GM21381 (cell line): Measurements from ENCODE around the gene ADGRB2.

Experiments used
- ATAC-seq: cut with Tn5 transposase; IDR thresholded peaks from one replicate; pipeline ENCODE4 v1.9.1; 2021; ENCODE audit warnings: mild to moderate bottlenecking, moderate library complexity; ENCODE audit not compliant: unreplicated experiment

Gene ADGRB2

DNA sequence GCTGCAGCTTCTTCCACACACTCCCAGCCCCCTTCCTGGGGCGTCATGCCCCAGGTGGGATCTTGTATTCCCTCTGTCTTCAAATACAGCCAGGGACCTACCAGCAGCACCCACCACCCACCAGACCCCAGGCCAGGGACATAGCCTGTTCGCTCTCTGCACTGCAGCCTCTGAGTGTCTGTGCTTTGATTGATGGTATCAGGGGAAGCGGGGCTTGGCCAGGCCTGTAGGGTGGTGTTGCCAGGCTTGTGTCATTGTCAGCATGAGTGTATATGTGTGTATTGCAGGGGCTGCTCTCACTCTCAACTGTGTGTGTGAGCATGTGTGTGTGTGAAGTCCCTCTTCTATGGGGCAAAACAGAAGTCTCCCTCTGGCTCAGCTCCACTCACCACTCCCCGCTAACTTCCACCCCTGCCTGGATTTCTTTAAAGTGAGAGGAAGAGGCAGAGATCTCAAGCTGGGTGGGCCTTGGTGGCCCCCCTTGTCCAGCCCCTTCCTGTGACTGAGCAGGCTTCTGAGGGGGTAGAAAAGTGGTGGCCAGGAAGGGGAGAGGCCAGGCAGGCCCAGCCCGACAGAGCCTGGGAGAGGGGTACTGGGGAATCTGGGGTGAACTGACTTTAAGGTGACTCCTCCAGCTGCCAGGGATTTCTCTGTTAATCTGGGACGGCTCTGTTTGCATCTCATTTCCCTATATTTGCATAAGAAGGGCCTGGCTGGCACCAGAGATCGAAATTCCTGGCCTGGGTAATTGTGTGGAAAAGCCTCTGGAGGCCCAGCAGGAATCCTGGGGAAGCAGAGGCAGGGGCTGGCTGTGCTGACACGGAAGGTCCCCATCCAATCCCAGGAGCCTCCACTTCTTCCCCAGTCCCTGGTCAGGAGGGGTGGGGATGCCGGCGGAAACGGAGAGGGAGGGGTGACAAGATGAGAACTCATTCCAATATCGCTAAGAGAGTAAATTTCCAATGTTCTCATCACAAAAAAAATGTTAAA, 18.6 kb upstream of the ADGRB2 start:
- no peak for ATAC-seq

DNA sequence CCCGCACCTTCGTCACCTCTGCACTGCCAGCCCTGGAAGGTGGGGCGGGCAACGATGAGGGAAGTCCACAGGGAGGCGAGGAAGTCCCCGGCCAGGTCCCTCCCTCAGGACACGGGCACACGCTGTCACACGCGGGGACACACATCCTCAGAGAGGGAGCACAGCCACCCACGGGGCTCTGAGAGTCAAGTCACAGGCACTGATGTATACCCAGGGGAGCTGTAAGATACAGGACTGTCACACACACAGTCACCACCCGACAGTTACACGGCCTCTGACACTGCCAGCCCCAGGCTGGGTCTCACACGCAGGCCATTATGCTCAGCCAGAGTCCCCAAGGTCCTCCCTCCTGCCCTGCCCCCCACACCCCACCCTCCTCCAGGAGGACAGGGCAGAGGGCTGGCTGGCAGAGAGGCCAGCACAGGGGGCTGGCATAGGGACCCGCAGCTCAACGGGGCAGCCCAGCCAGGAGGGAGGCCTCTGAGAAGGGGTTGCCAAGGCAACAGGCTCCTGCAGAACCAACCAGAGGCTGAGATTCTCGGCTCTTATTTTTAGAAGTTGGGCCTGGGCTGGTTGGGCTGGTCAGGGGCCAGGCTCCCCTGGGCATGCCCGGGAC, 17.7 kb upstream of the ADGRB2 start:
- ATAC-seq, result no peak

DNA sequence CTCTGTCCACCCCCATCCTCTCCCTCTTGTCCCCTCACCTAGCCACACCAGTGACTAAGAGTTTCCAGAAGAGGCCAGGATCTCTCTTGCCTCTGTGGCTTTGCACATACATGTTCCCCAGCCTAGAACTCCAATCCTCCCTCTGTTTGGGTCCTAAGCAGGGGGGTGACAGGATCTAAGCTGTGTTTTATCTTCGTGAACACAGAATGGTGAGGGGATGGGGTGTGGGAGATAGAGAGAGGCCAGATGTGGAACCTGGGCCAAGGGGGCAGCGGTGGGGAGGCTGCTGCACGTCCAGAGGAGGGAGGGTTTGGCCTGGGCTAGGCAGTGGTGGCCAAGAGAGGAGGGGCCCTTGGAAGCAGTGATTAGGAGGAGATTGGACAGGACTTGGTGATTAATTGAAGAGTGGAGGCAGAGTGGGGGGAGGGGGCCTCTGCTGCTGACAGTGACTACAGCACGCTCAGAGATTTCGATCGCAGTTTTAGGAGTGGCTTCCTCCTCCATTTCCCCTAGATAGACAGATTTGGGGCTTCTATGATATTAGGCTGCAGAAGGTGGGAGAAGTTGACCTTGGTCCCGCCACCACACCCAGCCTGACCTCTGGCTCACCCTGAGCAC, 17.1 kb upstream of the ADGRB2 start:
- no peak for ATAC-seq

DNA sequence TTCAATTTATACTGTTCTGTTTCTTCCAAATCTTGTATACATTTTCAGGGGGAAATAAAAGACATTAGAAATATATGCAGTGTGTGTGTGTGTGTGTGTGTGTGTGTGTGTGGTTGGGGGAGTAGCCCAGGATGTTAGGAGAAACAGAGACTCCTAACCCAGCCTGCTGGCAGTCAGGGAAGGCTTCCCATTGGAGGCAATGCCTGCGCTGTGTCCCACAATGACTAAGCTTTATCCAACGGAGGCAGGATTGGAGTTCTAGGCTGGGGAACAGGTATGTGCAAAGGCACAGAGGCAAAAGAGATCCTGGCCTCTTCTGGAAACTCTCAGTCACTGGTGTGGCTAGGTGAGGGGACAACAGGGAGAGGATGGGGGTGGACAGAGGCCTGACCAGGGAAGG, 16.5 kb upstream of the ADGRB2 start:
- no peak for ATAC-seq

DNA sequence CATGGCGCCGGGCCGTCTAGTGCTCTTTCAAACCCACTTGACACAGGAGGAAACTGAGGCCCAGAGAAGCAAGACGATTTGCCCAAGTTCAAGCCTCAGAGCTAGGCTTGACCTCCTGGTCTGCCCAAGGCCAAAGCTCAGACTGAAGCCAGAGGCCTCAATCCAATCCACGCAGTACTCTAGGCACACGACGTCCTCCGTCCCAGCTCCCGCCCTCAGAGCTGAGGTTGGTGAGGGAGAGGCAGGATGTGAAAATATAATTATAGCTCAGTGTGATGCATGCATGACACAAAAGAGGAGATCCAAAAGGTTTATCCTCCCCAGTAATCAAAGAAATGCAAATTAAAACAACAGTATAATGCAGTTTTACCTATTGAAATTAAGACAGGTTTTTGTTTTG, 15.5 kb upstream of the ADGRB2 start:
- no peak for ATAC-seq

DNA sequence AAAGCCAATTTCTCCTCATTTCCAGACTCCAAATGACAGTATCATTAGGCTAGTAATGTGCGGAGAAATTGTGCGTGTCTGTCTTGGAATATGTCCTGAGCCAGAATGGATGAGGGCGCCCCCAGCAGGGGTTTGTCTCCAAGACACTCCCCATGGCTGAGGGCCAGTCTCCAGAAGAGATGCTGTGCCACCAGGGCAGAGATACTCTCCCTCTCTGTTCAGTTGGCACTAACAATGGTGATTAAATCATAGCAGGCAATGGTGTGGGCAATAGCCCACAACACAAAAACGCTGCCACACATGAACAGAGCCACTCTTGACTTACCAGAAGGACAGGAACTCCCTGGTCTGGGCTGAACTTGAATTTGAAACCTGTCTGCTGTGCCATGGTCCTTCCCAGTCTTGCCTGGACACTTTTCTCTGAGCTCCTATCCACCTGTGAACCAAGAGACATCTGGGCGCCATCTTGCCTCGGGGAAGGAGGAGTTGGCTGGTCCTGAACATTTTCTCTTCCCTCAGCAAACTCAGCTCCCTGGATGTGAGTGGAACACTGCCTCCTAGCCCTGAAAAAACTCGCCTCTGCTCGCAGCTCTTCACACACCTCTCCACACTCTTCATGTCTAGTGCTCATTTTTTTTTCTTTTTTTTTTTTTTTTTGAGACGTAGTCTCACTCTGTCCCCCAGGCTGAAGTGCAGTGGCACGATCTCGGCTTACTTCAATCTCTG, 14.8 kb upstream of the ADGRB2 start:
- no peak for ATAC-seq

DNA sequence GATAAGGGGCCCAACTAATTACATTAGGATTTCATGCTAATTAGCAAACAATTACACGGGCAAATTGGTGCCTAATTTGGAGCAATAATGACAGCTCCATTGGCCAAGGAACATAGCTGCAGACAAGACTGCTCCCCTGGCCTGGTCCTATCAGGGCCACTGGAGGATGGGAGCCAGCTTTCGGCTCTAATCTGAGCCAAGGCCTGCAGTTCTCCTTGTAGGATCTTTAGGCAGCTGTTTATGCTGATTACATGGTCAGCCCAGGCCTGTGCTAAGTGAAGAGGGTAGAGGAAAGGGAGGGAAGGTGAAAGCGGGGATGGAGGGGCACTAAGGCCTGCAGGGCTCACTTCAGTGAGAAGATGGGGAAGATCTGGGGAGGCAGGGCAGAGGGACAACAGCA, 12.4 kb upstream of the ADGRB2 start:
- ATAC-seq, result no peak

DNA sequence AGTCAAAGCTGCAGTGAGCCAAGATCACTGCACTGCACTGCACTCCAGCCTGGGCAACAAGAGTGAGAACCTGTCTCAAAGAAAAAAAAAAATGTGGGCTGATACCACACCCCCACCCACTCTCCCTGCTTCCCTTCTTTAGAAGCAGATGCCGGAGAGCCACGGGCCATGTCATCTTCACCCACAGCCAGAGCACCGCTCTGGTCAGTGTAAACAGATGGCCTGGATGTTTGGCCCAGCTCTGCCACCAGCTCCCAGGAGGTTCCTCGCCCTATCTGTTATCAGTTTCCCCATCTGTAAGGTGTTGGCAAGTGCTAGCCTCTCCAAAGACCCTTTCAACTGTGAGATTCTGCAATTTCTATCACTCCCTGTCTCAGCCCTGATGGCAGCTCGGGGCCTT, 11.9 kb upstream of the ADGRB2 start:
- no peak for ATAC-seq

DNA sequence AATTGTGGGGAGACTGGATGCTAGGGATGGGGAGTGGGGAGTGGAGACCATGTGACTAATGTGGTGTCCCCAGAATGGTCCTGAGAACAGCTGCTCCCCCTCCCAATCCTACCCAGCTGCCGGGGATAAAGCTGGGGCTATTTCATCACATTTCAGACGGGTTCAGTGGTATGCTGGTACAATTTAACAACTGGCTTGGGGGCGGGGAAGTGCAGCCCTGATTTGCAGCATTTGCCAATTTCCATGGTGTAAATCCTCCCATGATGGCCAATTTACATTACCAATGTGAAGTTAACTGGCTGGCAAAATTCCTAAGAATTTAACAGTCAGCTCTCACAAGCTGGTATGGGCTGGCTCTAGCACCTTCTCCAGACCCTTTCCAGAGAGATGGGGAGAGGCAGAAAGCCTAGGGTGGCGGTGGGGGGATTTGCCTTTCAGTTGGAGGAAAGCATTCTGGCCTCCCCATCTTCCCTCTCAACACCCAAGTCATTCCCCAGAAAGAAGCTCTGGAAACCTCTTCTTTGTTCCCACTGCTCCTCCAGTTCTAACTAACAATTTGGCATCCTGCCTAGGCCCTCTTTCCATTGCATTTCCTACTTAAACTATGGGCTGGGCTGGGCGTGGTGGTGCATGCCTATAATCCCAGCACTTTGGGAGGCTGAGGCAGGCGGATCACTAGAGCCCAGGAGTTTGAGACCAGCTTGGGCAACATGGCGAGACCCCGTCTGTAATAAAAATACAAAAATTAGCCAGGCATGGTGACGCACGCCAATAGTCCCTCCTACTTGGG, 11.3 kb upstream of the ADGRB2 start:
- no peak for ATAC-seq

DNA sequence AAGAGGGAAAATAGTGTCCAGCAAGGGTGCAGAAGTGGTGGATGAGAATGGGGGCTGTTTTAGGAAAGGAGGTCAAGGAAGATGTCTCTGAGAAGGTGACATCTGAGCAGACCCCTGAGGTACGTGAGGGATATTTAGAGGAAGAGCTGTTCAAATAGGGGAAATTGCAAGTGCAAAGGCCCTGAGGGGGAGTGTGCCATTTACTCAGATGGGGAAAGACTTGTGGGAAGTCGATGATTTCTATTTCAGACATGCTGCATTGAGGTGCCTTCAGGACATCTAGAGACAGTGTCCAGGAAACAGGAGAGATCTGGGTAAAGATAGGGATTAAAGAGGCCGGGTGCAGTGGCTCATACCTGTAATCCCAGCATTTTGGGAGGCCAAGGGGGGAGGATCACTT, 10.4 kb upstream of the ADGRB2 start:
- no peak for ATAC-seq

DNA sequence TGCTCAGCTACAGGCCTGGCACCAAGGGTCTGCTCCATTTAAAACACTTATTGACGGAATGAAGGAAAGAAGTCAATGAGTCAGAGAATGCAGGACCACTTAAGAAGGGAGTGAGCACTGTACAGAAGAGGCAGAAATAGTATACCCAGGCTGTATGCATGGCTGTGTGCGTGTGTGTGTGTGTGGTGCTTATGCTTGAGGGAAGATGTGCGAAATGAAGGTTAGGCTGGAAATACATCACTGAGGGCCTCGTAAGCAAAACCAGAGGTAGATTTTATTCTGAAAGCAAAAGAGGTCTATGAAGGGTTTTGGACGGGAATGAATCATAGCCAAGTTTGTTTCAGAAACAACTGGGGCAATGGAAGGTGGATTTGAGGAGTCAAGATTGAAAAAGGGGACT, 9.7 kb upstream of the ADGRB2 start:
- ATAC-seq, result no peak

DNA sequence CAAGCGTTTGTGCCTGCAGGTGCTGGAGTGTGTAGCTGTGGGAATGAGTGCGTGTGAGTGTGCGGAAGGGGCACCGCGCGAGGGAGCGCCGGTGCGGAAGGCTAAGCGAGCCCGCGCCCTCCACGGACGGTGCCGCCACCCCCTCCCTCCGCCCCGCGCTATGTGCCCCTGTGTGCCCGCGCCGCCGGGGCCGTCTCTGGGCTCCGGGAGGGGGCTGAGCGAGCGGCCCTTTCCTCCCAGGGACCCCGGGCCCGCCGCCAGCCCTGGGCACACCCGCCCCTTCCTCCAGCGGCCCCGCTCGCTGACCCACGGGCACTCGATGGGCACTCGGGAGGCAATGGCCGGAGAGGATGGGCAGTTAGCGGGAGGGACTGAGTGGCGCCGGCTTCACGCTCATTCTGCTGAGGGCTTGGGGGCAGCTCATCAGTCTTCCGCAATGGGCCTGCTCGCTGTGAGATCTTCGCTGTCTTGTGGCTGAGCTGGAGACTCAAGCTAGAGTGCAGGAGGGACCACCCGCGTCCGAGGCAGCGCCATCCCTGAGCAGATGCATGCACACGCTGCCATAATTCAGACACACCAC, 8.6 kb upstream of the ADGRB2 start:
- no peak for ATAC-seq

DNA sequence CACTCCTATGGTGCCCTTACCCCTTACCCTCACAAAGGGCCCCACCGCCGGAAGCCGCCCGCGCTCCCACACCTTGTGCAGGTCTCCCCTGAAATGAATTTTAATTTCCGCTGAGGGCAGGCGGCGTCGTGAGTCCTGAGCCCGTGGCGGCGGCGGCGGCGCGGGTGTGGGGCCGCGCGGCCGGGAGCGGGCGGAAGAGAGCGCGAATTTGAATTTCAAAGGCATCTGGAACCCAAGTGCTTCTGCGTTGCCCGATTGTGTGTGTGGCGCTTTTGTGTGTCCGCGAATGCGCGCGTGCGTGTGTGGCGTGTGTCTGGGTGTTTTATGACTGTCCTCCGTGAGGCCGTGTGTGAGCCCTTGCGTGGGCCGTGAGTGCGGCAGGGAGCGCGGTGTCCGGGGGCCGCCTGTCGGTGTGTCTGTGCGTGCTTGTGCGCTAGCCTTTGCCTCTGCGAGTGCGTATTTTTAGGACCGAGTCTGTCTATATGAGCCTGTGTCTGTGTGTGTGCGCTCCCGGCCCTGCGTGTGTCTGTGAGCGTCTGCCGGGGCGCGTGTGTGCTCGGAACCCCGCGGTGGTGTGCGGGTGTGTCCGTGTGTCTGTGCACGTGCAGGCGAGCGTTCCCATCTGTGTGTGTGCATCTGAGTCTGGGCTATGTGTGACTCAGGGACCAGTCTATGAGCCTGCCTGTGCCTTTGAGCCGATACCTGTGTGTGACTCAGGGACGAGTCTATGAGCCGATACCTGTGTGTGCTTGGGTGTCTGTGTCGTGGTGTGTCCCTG, 7.9 kb upstream of the ADGRB2 start:
- no peak for ATAC-seq

DNA sequence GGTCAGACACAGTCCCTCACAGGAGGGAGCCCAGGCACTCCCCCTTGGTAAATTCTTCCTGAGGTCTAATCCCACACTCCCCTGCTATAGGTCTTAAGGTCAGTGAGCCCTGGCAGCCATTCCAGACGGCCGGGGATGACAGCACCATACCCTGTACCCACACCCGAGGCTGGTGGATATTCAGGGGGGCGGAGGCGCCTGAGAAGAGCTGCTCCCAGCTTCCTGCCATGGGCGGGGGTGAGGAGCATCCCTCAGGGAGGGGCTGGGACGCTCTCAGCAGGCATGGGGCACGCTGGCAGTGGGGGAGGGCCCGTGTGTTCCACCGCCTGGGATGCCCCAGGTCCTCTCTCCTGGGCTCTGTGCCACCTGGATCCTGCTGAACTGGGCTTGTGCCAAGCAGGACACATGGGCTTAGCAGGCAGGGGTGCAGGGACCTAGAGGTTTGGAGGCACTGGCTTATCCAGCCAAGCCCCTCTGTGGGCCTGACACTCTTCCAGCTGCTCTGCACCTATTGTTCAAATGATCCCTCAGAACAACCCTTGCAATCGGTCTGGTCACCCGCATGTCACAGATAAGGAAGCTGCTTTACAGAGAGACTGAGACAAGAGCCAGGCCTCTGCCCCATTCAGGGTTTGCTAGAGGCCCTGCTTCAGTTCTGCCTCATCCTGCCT, 5.7 kb upstream of the ADGRB2 start:
- ATAC-seq, result no peak

DNA sequence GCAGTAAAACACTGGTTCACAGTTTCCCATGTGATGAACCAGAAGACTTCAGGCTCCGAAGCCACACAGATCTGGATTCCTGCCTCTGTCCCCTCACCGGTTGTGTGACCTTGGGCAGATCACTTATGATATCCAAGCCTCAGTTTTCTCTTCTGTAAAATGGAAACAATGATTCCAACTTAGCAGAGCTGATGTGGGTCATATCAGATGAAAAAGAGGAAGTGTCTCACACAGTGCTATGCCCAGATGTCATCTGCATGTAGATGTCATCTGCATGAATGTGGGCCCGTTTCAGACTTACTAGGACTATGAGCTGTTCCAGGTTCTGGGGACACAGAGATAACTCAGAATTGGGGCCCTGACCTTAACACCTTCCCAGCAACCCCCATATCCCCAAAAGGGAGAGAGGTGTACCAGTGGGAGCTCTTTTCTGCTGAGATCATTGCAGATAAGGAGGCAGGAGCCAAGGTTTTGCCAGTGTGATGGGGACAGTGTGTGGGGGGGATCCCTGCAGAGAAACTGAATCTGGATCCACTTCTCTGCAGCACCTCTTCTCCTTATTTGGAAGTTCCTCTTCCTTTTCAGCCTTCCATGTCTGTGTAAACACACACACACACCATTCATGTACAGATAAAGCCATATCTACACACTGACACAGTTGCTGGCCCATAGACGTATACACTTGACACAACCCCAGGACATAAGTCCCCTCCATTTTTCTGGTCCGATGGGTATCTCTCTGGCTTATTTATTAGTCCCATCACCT, 5.0 kb upstream of the ADGRB2 start:
- ATAC-seq, result no peak

DNA sequence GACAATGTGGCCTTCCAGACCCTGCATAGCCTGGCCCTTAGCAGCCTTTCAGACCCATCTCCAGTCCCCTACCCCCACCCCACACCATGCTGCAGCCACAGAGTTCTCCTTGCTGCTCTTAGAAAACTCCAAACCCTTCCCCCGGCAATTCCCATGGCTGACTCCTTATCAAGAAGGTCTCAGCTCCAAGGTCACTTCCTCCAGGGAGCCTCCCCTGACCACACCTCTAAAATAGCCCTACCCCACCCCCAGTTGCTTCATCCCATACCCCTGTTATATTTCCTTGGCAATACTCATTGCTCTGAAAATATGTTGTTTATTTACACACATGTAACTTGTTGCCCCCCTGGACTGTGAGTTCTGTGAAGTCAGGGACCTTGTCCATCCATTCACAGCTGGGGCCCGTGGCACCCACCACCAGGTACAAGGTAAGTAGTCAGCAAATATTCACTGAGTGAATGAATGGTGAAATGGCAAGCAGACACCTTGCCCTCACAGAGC, 4.3 kb upstream of the ADGRB2 start:
- ATAC-seq, result no peak

DNA sequence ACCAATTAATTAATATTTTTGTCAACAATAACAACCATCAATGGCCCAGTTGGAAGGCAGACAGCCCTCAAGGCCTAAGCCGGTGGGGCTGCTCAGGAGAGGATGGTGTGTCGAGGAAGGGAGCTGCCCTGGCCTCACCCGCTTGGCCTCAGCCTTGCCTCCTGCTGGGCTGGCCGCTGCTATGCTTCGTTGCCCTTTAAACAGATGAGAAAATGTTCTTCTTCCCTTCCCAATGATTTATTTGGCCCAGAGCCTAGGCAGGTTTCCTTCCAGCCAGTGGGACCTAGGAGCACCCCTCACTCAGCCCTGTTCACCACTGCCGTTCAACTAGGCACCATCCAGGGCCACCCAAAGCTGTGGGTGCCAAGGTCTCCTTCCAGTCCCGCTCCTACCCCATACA, 3.1 kb upstream of the ADGRB2 start:
- ATAC-seq, result no peak

DNA sequence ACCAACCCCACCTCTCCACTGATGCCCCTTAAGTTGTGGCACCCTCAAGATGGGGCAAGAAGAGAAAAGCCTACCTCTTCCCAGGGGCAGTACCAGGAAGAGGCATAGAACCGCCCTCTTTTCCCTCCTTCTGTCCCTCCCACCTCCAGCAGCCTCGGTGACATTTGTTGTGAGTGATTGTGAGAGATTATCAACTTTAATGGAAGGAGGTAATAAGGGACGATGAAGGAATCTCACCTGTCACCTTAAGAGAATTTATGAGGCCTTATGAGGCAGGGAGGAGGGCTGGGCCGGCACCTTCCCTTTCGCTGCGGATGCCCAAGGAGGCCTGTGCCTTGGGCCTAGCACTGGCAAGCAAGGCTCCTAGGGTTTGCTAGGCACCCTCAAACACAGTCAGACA, 1.4 kb upstream of the ADGRB2 start:
- no peak for ATAC-seq
